Right forelimb (tissue), 1 donor: Measurements from ENCODE around the gene PRRX1.

Experiments
- DNase-seq: peaks from one replicate; pipeline ENCODE4 v3.0.0-alpha.2; 2018

The PRRX1 gene

GRCh38 chr1:170692866-170693575, 29.1 kb downstream of the PRRX1 start:
- no peak for DNase-seq

DNA sequence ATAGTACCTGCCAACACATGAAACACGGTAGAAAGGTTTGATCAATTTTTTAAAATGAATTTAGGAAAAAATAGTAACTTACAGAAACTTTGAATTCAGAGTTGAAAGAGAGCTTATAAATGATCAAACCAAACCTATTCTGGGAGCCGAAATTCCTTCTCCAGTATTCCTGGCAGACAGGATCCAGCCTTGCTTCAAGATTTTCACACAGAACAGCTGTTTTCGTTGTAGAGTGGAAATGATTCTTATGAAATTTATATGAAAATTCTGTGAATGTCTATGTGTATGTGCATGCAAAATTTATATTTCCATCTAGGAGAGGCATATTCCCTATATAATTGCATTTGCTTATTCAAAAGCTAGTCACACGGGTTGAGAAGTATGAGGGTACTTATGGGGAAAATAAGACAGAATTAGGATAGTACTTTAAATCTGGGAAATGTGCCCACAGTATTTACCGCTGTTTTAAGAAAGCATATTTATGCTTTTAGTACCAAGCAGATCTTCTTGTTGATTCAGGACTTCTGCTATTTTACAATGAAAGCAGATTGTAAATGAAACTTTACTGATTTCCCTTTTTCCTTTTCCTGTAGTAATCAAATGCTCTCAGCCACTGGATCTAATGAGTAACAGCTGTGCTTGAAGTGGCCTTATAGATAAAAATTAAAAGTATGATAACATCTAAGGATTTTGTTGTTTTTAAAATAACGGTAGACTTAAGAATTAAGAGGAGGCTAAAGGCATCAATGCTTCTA, 30.4 kb downstream of the PRRX1 start:
- DNase-seq, result no peak

GRCh38 chr1:170695955-170696590, 32.1 kb downstream of the PRRX1 start:
- no peak for DNase-seq

DNA sequence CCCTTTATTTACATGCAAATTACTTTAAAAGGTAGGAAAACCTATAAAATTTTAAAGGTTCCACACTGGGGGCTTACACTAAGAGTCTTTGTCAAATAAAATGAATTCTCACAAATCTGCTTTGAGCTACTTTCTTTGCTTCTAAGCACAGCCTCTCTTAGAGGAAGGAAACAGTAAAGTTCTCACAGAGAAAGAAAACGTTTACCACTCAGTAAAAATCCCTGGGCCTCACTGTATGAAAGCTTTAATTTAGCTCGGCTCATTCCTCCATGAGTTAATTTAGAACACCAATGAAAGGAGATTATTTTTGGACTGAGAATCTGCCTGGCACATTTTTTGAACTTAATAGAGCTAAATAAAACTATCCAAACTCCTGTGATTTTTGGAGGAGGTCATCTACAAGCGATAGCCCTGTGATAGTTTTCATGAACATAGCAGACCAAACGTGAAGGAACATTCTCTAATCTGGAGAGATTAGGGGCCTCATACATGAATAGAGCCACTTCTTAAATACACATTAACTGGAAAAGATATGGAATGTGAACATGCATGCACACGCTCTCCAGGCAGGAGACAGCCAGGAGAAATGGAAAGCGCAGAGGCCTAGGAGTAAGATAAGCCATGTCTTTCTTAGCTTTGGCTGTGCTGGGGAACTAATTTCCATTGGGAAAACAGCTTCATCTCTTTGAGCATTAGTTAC, 32.8 kb downstream of the PRRX1 start:
- no peak for DNase-seq

DNA sequence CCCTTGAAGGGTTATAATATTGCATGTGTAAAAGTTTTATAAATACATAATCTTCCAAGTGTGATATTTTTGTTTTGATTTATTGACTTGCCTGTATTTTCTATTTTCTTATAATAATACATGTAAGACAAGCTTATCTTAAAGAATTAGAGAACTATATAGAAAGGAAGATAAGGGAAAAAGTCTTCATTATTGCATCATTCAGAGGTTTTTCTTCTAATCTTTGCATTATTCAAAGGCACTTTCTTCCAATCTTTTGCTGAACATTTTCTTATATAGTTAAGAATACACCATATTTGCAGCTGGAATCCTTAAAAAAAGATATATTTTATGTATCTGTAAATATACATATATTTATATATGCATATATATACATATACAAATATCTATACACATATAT, 33.4 kb downstream of the PRRX1 start:
- no peak for DNase-seq

GRCh38 chr1:170698301-170699275, 34.7 kb downstream of the PRRX1 start:
- DNase-seq, result peak; percentile 62

DNA sequence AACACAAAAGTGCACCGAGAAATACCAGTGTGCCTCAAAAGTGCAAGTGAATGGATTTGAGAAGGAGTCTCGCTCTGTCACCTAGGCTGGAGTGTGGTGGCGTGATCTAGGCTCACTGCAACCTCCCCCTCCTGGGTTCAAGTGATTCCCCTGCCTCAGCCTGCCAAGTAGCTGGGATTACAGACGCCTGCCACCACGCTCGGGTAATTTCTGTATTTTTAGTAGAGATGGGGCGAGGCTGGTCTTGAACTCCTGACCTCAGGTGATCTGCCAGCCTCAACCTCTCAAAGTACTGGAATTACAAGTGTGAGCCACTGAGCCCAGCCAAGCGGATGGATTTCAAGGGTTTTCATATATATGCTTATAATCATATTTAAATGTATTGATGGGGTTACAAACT, 35.8 kb downstream of the PRRX1 start:
- DNase-seq, result no peak

GRCh38 chr1:170700842-170701615, 37.1 kb downstream of the PRRX1 start:
- DNase-seq, result no peak

- no peak for DNase-seq
Observed at GRCh38 chr1:170701962-170702361, 38.0 kb downstream of the PRRX1 start.

- no peak for DNase-seq
Observed at GRCh38 chr1:170703591-170703990, 39.7 kb downstream of the PRRX1 start.

GRCh38 chr1:170704256-170704655, 40.3 kb downstream of the PRRX1 start:
- no peak for DNase-seq

DNA sequence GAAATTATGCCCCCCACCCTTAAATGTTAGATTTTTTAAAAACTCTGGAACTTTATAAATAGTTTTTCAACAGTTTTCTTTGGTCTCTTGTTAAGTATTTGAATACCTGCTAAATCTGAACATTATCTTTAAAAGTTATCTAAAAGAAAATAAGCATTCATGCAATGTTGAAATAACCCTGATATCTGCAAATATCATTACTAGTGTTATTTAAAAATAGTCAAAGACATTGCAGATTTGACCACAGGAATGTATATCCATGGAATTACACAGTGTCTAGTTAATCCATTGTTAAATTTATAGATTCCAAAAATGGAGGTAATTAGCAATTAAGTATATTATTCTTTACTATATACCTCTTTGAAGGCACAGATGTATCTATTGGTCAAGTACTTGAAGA, 42.0 kb downstream of the PRRX1 start:
- no peak for DNase-seq

GRCh38 chr1:170707117-170707516, 43.2 kb downstream of the PRRX1 start:
- no peak for DNase-seq

GRCh38 chr1:170707959-170708655, 44.2 kb downstream of the PRRX1 start:
- no peak for DNase-seq

DNA sequence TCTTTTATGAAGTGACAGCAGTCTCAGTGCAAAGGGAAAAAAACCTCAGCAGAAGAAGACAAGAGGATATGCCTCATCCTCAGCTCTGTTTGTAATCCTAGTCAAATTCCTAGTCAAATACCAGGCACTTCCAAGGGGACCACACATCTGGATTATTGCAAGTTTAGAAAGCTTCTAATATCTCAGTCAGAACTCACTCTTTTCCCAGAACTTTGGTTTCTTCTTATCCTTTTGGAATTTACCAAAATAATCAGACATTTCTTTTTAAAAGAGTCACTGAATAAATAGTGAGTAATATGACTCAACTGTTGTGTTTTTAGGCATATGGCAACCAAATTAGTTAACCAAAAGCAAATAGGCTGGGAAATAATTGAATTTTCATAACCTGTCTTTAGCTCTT, 47.8 kb downstream of the PRRX1 start:
- no peak for DNase-seq

- no peak for DNase-seq
Observed at GRCh38 chr1:170714163-170714562, 50.2 kb downstream of the PRRX1 start.

GRCh38 chr1:170714938-170715337, 51.0 kb downstream of the PRRX1 start:
- DNase-seq, result no peak

GRCh38 chr1:170716835-170717429, 53.0 kb downstream of the PRRX1 start:
- DNase-seq, result no peak

DNA sequence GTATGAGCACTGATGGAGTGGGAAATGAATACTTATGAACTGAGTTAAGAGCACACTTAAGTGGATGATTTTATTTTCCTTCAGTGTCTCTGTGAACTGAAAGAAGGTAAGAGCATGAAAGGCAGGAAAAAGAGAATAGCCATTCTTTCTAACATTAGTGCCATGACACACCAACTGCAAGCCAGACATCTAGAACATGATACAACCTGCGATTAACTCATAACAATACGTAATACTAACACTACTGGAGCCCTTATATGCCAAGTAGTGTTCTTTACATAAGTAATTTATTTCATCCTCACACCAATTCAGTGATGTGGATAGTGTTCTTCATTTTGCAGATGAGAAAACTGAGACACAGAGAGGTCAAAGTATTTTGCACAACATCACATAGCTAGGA, 56.7 kb downstream of the PRRX1 start:
- no peak for DNase-seq

DNA sequence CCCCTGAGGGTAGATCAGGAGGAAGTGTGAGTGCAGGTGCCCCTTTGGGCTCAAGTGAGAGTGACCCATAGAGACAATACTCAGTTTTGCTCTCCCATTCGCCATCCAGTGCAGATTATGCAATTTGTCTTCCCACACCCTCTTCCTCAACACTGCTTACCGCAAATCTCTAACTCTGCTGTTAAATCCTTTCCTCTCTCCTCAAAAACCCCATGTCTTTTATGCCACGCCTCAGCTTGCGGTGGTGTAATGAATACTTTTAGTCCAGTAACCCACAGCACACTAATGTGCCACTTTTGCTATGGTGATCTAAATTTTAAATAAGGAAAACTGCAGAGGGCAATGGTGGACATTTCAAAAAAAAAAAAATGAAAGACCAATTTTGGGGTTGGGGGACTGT, 57.7 kb downstream of the PRRX1 start:
- no peak for DNase-seq
